ENCODE data around the gene UBD.

Gene UBD

DNA sequence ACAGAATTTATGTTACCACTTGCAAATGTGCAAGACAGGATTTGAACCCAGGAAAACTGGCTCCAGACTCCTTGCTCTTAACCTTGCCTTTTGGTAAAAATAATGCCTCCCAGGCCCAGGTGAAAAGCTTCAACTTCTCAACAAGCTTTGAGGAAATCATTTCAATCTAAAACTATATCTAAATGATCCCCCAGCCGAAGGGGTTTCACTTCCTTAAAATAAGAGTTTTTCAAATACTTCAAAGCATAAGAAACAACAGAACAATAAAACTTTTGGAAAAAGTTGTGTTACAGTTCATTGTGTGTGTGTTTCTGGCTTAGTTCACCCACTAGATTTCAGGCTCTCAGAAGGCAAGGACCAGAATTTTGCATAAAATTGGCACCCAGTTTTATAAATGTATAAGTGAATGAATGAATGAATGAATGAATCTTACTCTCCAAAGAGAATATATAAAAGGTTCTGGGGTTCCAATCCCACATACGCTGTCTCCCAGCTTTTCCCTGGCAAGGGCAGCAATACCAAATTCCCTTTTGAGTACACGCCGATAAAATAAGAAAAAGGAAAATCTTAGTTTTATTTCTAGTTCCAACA, 30.8 kb upstream of the UBD start:
- CTCF ChIA-PET, result interaction anchor here (0.6 to 3.2 kb wide), 27 partner anchors 8 to 574 kb away, joined by 3 to 36 read pairs (median 5); partner anchors contain the start of genes OR12D1 and OR12D3
- peaks cover 13% of the 10 kb centered on the region for H3K4me1 ChIP-seq (ENCODE audit: control insufficient read depth, insufficient read depth, low read length)
- POLR2A ChIA-PET, result no interaction called here

DNA sequence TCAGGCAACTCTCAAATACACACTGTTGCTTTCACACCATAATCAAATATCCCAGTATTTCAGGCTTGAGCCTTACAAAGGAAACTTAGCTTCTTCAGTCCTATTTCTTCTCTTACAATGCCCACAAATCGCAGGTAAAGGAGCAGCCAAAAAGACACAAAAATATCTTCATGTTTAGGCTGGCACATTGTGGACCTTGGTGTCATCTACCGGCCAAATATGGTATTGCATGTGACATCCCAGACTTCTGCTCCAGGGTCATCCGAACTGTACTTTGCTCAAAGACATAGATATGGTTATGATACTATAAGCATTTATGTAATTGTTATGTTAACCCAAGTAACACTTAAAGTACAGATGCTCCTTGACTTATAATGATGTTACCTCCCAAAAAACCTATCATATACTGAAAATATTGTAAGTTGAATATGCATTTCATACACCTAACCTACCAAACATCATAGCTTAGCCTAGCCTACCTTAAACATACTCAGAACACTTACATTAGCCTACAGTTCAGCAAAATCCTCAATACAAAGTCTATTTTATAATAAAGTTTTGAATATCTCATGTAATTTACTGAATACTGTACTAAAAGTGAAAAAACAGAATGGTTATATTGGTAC, 30.0 kb upstream of the UBD start:
- Histone ChIP-seq H3K9me3 (ENCODE audit: control insufficient read depth, insufficient read depth, low read depth, low read length) (no peaks in the 10 kb centered on the region), H3K4me3 (ENCODE audit: low read depth, low read length) (no peak overlapping the region), H3K4me1 (ENCODE audit: control insufficient read depth, insufficient read depth, low read length) (peaks cover 13% of the 10 kb centered on the region), H3K36me3 (ENCODE audit: control insufficient read depth in 2 of 2, insufficient read depth in 1 of 2, low read length in 2 of 2) (no peaks in the 10 kb centered on the region), H3K27ac (ENCODE audit: extremely low read depth, low read depth, low read length) (no peak overlapping the region)
- TF ChIP-seq ZNF184 (tag by site-specific recombination; IDR thresholded peaks at IDR 0.05) (no peak), ZNF654 (tag by site-specific recombination; IDR thresholded peaks at IDR 0.05; ENCODE audit: low read depth) (peak; percentile 96), ZEB2 (tag by site-specific recombination; IDR thresholded peaks at IDR 0.05) (0 out of 2 replicates have a peak, but pooled peaks have one; percentile 30)
- TF ChIP-seq, protein P1, sequence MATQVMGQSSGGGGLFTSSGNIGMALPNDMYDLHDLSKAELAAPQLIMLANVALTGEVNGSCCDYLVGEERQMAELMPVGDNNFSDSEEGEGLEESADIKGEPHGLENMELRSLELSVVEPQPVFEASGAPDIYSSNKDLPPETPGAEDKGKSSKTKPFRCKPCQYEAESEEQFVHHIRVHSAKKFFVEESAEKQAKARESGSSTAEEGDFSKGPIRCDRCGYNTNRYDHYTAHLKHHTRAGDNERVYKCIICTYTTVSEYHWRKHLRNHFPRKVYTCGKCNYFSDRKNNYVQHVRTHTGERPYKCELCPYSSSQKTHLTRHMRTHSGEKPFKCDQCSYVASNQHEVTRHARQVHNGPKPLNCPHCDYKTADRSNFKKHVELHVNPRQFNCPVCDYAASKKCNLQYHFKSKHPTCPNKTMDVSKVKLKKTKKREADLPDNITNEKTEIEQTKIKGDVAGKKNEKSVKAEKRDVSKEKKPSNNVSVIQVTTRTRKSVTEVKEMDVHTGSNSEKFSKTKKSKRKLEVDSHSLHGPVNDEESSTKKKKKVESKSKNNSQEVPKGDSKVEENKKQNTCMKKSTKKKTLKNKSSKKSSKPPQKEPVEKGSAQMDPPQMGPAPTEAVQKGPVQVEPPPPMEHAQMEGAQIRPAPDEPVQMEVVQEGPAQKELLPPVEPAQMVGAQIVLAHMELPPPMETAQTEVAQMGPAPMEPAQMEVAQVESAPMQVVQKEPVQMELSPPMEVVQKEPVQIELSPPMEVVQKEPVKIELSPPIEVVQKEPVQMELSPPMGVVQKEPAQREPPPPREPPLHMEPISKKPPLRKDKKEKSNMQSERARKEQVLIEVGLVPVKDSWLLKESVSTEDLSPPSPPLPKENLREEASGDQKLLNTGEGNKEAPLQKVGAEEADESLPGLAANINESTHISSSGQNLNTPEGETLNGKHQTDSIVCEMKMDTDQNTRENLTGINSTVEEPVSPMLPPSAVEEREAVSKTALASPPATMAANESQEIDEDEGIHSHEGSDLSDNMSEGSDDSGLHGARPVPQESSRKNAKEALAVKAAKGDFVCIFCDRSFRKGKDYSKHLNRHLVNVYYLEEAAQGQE (tag by site-specific recombination; IDR thresholded peaks at IDR 0.05), result no peak
- TF ChIP-seq, protein P2, sequence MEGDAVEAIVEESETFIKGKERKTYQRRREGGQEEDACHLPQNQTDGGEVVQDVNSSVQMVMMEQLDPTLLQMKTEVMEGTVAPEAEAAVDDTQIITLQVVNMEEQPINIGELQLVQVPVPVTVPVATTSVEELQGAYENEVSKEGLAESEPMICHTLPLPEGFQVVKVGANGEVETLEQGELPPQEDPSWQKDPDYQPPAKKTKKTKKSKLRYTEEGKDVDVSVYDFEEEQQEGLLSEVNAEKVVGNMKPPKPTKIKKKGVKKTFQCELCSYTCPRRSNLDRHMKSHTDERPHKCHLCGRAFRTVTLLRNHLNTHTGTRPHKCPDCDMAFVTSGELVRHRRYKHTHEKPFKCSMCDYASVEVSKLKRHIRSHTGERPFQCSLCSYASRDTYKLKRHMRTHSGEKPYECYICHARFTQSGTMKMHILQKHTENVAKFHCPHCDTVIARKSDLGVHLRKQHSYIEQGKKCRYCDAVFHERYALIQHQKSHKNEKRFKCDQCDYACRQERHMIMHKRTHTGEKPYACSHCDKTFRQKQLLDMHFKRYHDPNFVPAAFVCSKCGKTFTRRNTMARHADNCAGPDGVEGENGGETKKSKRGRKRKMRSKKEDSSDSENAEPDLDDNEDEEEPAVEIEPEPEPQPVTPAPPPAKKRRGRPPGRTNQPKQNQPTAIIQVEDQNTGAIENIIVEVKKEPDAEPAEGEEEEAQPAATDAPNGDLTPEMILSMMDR (tag by site-specific recombination; IDR thresholded peaks at IDR 0.05), result peak; percentile 83
- ChIA-PET CTCF (interaction anchor here (0.6 to 3.2 kb wide), 53 partner anchors 9 to 752 kb away, joined by 3 to 36 read pairs (median 4); partner anchors contain the start of genes OR10C1, OR11A1, OR12D1 and OR12D3), POLR2A (interaction anchor here (0.6 kb wide), 1 partner anchor 39 kb away, joined by 3 read pairs; no protein-coding TSS in a partner anchor)

More for the DNA sequence above, 30.8 kb upstream of the UBD start:
- Histone ChIP-seq H3K27ac (ENCODE audit: extremely low read depth, low read depth, low read length) (no peak overlapping the region), H3K9me3 (ENCODE audit: control insufficient read depth, insufficient read depth, low read depth, low read length) (no peaks in the 10 kb centered on the region), H3K4me3 (ENCODE audit: low read depth, low read length) (no peak overlapping the region), H3K36me3 (ENCODE audit: control insufficient read depth in 2 of 2, insufficient read depth in 1 of 2, low read length in 2 of 2) (no peaks in the 10 kb centered on the region)
- TF ChIP-seq, protein P3, sequence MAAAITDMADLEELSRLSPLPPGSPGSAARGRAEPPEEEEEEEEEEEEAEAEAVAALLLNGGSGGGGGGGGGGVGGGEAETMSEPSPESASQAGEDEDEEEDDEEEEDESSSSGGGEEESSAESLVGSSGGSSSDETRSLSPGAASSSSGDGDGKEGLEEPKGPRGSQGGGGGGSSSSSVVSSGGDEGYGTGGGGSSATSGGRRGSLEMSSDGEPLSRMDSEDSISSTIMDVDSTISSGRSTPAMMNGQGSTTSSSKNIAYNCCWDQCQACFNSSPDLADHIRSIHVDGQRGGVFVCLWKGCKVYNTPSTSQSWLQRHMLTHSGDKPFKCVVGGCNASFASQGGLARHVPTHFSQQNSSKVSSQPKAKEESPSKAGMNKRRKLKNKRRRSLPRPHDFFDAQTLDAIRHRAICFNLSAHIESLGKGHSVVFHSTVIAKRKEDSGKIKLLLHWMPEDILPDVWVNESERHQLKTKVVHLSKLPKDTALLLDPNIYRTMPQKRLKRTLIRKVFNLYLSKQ (tag by site-specific recombination; IDR thresholded peaks at IDR 0.05; ENCODE audit: borderline replicate concordance), result no peak
- TF ChIP-seq YY2 (tag by site-specific recombination; IDR thresholded peaks at IDR 0.05) (no peak), ZNF776 (tag by site-specific recombination; IDR thresholded peaks at IDR 0.05; ENCODE audit: borderline replicate concordance) (no peak), GLI4 (tag by site-specific recombination; IDR thresholded peaks at IDR 0.05) (no peak), ZNF10 (tag by site-specific recombination; IDR thresholded peaks at IDR 0.05) (no peak), SP7 (tag by site-specific recombination; IDR thresholded peaks at IDR 0.05) (no peak), ZNF560 (tag by site-specific recombination; IDR thresholded peaks at IDR 0.05; ENCODE audit: borderline replicate concordance) (no peak), SP2 (tag by site-specific recombination; IDR thresholded peaks at IDR 0.05) (no peak), ZNF404 (tag by site-specific recombination; IDR thresholded peaks at IDR 0.05) (no peak), PRDM1 (tag by site-specific recombination; IDR thresholded peaks at IDR 0.05) (no peak), ZNF146 (tag by site-specific recombination; IDR thresholded peaks at IDR 0.05) (no peak), SETDB1 (IDR thresholded peaks at IDR 0.05; ENCODE audit: insufficient read length, low read length) (no peak), ZNF433 (tag by site-specific recombination; IDR thresholded peaks at IDR 0.05; ENCODE audit: low read depth) (no peak), ZNF529 (tag by site-specific recombination; IDR thresholded peaks at IDR 0.05; ENCODE audit: insufficient replicate concordance) (no peak)
- TF ChIP-seq, protein P4, sequence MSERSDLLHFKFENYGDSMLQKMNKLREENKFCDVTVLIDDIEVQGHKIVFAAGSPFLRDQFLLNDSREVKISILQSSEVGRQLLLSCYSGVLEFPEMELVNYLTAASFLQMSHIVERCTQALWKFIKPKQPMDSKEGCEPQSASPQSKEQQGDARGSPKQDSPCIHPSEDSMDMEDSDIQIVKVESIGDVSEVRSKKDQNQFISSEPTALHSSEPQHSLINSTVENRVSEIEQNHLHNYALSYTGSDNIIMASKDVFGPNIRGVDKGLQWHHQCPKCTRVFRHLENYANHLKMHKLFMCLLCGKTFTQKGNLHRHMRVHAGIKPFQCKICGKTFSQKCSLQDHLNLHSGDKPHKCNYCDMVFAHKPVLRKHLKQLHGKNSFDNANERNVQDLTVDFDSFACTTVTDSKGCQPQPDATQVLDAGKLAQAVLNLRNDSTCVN (tag by site-specific recombination; optimal IDR thresholded peaks at IDR 0.05), result no peak
- TF ChIP-seq, protein P5, sequence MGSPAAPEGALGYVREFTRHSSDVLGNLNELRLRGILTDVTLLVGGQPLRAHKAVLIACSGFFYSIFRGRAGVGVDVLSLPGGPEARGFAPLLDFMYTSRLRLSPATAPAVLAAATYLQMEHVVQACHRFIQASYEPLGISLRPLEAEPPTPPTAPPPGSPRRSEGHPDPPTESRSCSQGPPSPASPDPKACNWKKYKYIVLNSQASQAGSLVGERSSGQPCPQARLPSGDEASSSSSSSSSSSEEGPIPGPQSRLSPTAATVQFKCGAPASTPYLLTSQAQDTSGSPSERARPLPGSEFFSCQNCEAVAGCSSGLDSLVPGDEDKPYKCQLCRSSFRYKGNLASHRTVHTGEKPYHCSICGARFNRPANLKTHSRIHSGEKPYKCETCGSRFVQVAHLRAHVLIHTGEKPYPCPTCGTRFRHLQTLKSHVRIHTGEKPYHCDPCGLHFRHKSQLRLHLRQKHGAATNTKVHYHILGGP (tag by site-specific recombination; IDR thresholded peaks at IDR 0.05), result no peak

All from HEK293 (cell line).